NCI-H2227 (cell line): ENCODE measurements around the gene CXCL12.

Experiments
- DNase-seq: peaks from one replicate; lab custom pipeline; 2025; ENCODE audit not compliant: unreplicated experiment; lab: John Stamatoyannopoulos, UW

Gene CXCL12

DNA sequence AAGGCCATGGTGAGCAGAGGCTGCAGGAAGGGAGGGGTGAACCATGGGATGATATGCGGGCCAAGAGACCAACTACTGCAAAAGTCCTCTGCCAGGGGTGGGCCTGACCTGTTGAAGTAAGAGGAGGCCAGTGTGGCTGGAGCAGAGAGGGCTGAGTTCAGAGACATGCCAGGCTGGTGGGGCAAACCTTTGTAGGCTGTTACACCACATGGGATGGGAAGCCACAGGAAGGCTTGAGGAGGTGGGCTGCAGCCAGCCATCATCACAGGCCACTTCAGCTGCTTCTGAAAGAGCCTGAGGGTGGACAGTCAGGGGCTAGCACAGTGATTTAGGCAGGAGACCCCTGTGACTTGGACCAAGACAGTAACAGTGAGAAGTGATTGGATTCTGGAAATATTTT, 20.3 kb downstream of the CXCL12 start:
- no peak for DNase-seq

DNA sequence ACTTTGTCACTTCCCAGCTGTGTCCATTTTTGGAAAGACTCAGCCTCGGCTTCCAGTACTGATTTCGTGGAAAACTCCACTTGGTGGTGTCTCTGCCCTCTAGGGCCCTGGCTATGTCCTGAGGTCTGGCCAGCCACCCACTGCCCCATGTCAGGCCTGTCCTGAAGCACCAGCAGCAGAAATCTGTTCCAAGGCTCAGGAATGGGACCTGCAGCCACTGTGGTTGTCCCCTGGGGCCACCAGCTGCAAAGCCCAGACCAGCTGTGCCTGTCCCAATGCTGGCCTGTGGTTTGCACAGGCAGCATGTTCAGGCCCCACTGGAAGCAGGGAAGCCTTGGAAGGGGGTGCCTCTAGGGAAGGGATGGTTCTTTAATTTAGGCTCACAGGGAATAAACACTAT, 21.2 kb downstream of the CXCL12 start:
- DNase-seq = no peak

GRCh38 chr10:44362866-44363711, 21.8 kb downstream of the CXCL12 start:
- DNase-seq = no peak

DNA sequence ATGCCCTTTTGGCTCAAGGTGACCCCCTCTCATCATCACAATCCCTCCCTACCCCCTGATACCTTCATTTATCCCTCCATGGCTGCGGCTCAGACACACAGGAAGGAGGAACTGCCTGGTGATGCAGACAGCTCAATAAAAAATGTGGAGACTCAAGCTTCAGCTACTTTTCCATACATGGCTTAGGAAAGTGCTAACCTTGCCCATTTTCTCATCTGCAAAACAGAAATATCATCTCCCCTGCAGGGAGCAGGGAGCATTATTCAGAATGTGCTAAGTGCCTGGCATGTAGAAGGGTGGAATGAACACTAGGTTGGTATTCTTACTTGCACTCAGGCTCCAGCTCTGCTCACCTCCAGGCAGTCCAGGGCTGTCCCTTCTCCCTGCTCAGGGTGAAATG, 23.8 kb downstream of the CXCL12 start:
- no peak for DNase-seq

- DNase-seq = no peak
Measured at GRCh38 chr10:44358080-44358771, 26.7 kb downstream of the CXCL12 start.

GRCh38 chr10:44357023-44357540, 27.8 kb downstream of the CXCL12 start:
- DNase-seq = no peak

GRCh38 chr10:44356139-44357022, 28.5 kb downstream of the CXCL12 start:
- no peak for DNase-seq

GRCh38 chr10:44355630-44356029, 29.3 kb downstream of the CXCL12 start:
- no peak for DNase-seq

DNA sequence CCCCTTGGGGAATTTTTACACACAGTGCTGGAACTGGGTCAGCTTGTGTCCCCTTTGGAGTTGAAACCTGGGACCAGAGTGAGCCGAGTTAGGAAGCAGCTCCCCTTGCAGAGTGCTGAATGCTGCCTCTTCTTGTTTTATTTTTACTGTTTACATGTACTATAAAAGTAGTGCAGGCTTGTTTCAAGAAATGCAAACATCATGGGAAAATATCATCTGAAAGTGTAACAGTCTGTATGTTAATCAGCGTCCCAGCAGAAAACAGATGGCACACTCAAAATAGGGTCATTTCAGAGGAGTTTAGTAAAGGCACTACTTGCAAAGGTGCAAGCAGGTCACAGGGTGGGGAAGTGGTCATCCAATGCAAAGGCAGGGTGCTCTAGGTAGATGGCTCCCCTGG, 30.1 kb downstream of the CXCL12 start:
- no peak for DNase-seq

GRCh38 chr10:44353721-44354120, 31.2 kb downstream of the CXCL12 start:
- no peak for DNase-seq

DNA sequence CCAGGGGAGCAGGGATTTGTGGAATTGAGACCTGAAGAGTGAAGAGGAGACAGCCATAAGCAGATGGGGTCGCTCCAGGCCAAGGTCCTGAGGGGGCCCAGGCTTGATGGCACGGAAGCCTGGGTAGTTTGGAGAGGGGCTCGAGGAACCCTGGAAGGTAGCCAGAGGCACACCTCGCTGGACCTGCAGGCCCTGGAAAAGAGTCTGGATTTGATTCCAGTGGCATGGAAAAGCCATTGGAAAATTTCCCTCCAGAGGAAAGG, 31.8 kb downstream of the CXCL12 start:
- DNase-seq = no peak

- DNase-seq = no peak
Measured at GRCh38 chr10:44352316-44353127, 32.4 kb downstream of the CXCL12 start.

DNA sequence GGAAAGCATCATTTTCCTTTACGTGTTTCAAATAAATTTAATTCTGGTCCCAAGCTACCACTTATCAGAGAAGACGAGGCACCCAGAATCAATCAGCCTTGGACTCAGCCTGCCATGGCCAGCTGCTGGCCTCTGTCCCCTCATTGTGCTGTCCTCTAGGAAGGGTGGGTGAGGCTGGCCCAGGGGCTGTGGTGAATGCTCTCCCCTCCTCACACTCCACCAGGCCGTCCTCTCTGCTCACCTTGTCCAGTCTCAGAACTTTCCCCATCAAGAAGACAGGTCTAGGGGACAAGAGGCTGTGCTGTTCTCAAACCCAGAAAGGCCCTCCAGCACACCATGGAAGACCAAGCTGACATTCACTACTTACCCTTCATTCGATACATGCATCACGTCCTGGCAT, 36.4 kb downstream of the CXCL12 start:
- DNase-seq = no peak

DNA sequence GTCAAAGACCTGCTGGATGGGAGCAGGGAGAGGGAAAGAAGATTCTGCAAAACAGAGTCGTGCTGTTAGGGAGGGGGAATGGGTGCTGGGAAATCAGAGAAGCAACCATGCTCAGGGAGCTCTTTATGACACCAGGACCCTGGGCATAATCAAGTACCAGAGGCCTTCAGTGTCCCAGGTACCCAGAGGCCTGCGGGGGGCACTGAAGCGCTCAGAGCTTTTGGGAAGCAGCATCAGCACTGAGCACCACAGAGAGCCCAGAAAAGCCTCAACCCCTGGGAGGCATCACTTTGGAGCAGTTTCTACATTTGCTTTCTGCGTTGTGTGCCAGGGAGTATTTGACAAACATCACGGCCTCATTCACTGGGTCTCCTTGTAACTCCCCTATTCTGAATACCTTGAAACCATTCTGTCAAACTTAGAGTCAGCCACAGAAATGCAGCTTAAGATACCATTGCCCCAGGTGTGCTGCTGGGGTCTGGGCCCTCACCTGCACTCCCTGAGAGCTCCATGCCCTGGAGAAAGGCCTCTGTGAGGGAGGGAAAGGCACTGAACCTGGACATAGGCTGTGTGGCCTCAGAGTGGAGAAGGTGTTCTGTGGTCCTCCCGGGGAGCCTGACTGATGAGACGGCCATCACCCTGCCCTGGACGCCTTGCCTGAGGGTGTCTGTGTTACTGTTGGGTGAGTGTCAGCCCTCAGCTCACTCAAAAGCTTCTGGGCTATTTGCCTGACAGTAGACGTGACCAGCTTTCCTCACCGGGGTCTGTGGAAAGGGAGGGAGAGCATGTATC, 37.1 kb downstream of the CXCL12 start:
- no peak for DNase-seq

- no peak for DNase-seq
Measured at GRCh38 chr10:44344727-44345126, 40.2 kb downstream of the CXCL12 start.

DNA sequence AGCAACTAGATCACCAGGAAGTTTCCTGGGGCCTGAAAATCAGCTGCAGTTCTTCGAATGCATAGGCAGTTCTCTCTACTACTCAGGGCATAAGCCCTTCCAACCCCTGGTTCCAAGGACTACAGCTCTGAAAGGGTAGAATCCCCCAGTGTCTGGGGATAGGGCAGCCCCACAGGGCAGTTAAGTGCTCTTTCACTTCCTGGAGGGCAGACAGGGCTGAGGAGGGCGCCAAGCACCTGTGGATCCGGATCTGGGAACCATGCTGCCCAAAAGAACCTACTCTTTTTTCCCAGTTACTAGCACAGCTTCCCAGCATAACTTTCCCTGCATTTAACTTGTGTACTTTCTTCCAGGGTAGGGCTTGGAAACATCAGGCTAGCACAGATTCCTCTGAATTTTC, 41.1 kb downstream of the CXCL12 start:
- DNase-seq = no peak

DNA sequence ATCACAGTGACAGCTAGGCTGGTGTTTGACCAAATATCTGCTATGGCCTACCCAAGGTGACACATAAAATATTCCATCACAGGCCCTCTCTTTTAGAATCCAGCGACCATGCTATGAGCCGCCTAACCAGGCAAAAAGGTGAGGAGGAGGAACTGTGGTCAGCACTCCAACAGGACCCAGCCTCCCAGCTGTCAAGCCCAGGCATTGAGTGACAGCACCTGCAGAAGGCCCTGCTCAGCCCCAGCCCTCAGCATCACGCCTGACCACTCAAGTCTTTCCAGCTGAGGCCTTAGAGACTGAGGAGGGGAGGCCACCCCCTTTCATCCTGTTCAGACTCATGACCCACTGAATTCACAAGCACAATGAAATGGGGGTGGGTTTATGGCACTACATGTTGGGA, 43.0 kb downstream of the CXCL12 start:
- no peak for DNase-seq

DNA sequence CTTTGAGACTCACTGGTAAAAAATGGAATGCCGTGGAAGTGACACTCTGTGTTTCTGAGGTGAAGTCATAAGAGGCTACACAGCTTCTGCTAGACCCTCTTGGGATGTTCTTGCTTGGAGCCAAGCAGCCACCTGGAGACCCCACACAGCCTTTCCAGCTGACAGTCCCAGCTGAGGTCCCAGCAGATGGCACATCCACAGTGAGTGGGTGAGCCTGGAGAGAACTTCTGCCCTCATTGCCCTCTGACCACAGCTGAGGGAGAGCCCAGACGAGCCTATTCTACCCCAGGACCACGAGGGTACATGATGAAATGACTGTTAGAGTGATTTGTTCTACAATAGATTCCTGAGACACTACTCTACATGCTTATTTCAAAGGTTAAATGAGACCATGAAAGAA, 44.3 kb downstream of the CXCL12 start:
- DNase-seq = no peak

DNA sequence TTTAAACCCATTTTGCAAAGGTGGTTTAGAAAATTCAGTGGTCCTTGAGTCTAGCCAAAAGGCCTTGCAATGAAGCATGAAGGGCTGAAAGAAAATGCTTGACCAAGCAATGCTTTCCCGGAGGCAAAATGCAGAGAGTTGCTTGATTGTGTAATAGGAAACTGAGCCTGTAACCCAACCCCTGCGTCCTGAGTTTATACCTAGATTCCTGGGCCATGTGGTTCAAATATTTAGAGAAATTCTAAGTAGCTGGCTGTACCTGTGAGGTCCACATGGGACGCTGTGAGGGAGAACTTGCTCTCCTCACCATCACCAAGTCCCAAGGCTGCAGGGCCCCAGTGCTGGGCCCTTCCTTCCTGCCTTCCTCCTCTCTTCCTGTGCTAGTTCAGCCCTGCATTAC, 45.7 kb downstream of the CXCL12 start:
- DNase-seq = no peak

- no peak for DNase-seq
Measured at GRCh38 chr10:44337081-44337480, 47.8 kb downstream of the CXCL12 start.
